Erythroblast (primary cell): ENCODE measurements around the gene FCHO2.

Source experiments
- GATA1 ChIP-seq: IDR thresholded peaks from 2 replicates; pipeline ENCODE4 v1.6.1; 2011; ENCODE audit warnings: low read depth, mild to moderate bottlenecking, control low read depth, low read length, moderate library complexity
- POLR2A ChIP-seq: IDR thresholded peaks from 2 replicates; pipeline ENCODE4 v1.6.1; 2011; ENCODE audit warnings: mild to moderate bottlenecking, low read length

- TF ChIP-seq POLR2A: no peak
- no peak for TF ChIP-seq GATA1
Observed at GRCh38 chr5:72922422-72922821, 33.4 kb upstream of the FCHO2 start.
